Activated CD4-positive, alpha-beta memory T cell treated with anti-CD3 and anti-CD28 coated beads, Interleukin-2, amount 10 ng/mL, durations not matched to agents 7 days and 5 days (primary cell): Measurements from ENCODE around the gene TRAPPC11. TPM values are rescaled to one million over a fixed set of nuclear protein-coding genes. Genes with fewer than 3 reads are reported as not detected.

Experiments used
- CTCF ChIA-PET: fragments of 350-600 bp; sonication (Branson Sonifier 250); formaldehyde crosslinking; loops from one replicate; lab custom pipeline; 2021; ENCODE audit warnings: antibody characterized with exemption, inconsistent platforms; lab: Charles Lee
- POLR2A ChIA-PET: fragments of 350-600 bp; sonication (Branson Sonifier 250); formaldehyde crosslinking; loops from one replicate; lab custom pipeline; 2021; ENCODE audit warnings: antibody characterized with exemption; lab: Charles Lee
- DNase-seq: peaks from one replicate; pipeline ENCODE4 v3.0.0-alpha.2; 2020
- H3K27ac Mint-ChIP-seq: one replicate; pipeline ENCODE4 v1.8.0; 2021; ENCODE audit warnings: mild to moderate bottlenecking, mixed read lengths
- H3K27me3 Mint-ChIP-seq: one replicate; pipeline ENCODE4 v1.8.0; 2021; ENCODE audit warnings: mixed read lengths
- H3K36me3 Mint-ChIP-seq: one replicate; pipeline ENCODE4 v1.8.0; 2021; ENCODE audit warnings: low read depth, mixed read lengths
- H3K4me1 Mint-ChIP-seq: one replicate; pipeline ENCODE4 v1.8.0; 2021; ENCODE audit warnings: mixed read lengths
- H3K4me3 Mint-ChIP-seq: one replicate; pipeline ENCODE4 v1.8.0; 2021; ENCODE audit warnings: mild to moderate bottlenecking, mixed read lengths
- H3K9me3 Mint-ChIP-seq: one replicate; pipeline ENCODE4 v1.8.0; 2021; ENCODE audit warnings: mixed read lengths
- total RNA-seq, 2 experiments: library from RNA; stranded (reverse); gene quantifications; one replicate each; pipeline ENCODE4 v1.2.3, GENCODE V29; 2021

Gene TRAPPC11
- total RNA-seq, 2 experiments from 2014 or later: 29.7 to 36.1 TPM

GRCh38 chr4:183758061-183758757 lies 99.1 kb downstream of the TRAPPC11 start:
- H3K27ac Mint-ChIP-seq: no peak overlapping the region
- no peak for DNase-seq
- no peak overlapping the region for H3K4me3 Mint-ChIP-seq
- no peaks in the 10 kb centered on the region for H3K4me1 Mint-ChIP-seq
- no peaks in the 10 kb centered on the region for H3K36me3 Mint-ChIP-seq
- no peaks in the 10 kb centered on the region for H3K9me3 Mint-ChIP-seq
- POLR2A ChIA-PET: no interaction called here
- H3K27me3 Mint-ChIP-seq: peaks cover 7% of the 10 kb centered on the region
- CTCF ChIA-PET: no interaction called here

DNA sequence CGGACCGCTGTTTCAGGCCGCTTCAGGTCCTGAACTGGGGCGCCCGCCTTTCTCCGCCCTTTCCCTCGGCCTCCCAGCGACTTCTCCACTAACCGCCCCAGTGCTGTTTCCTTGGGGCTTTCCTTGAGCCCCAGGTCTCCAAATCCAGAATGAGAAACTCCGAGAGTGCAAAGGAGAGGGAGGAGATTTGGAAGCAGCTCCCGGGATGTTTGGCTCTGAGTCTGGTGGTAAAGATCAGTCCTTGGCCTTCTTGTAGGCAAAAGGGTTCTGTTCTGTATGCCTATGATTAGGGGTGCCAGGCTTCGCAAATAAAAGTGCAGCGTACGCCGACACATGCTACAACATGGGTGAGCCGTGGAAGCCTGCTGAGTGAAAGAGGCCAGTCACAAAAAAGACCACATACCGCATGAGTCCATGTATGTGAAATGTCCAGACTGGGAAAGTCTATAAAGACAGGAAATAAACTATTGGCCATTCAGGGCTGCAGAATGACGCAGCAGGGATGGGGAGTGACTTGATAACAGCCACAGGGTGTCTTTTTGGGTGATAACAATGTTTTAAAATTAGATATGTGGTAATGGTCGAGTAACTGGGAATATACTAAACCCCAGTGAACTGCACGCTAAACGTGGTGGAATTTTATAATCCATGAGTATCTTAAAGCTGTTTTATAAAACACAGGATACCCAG lies 99.8 kb downstream of the TRAPPC11 start:
- no peaks in the 10 kb centered on the region for H3K4me1 Mint-ChIP-seq
- no peak overlapping the region for H3K4me3 Mint-ChIP-seq
- DNase-seq: no peak
- H3K27me3 Mint-ChIP-seq: peaks cover 7% of the 10 kb centered on the region
- H3K36me3 Mint-ChIP-seq: no peaks in the 10 kb centered on the region
- H3K9me3 Mint-ChIP-seq: no peaks in the 10 kb centered on the region
- CTCF ChIA-PET: interaction anchor here (0.6 kb wide), 1 partner anchor 366 kb away, joined by 3 read pairs; no protein-coding TSS in a partner anchor
- POLR2A ChIA-PET: no interaction called here
- H3K27ac Mint-ChIP-seq: no peak overlapping the region

GRCh38 chr4:183760326-183760725 lies 101.2 kb downstream of the TRAPPC11 start:
- DNase-seq: no peak
- Mint-ChIP-seq H3K4me3 (no peak overlapping the region), H3K27me3 (peaks cover 8% of the 10 kb centered on the region), H3K36me3 (no peaks in the 10 kb centered on the region), H3K27ac (no peak overlapping the region), H3K4me1 (no peaks in the 10 kb centered on the region), H3K9me3 (no peaks in the 10 kb centered on the region)
- ChIA-PET POLR2A (no interaction called here), CTCF (no interaction called here)

Other genes with a start within 250 kb of the TRAPPC11 start
- 10 to 100 TPM; 30.5 to 30.9 TPM for gene CDKN2AIP, start 214.7 kb upstream of the TRAPPC11 start, total RNA-seq
- 10 to 100 TPM; 12.8 to 13.3 TPM for gene ING2, start 154.2 kb upstream of the TRAPPC11 start, total RNA-seq
- 10 to 100 TPM; 13.0 to 15.3 TPM for gene RWDD4, start 108 bp upstream of the TRAPPC11 start, total RNA-seq
- not detected for gene STOX2, start 246.0 kb downstream of the TRAPPC11 start, total RNA-seq